Measurements from ENCODE around the gene APCDD1.

DNA sequence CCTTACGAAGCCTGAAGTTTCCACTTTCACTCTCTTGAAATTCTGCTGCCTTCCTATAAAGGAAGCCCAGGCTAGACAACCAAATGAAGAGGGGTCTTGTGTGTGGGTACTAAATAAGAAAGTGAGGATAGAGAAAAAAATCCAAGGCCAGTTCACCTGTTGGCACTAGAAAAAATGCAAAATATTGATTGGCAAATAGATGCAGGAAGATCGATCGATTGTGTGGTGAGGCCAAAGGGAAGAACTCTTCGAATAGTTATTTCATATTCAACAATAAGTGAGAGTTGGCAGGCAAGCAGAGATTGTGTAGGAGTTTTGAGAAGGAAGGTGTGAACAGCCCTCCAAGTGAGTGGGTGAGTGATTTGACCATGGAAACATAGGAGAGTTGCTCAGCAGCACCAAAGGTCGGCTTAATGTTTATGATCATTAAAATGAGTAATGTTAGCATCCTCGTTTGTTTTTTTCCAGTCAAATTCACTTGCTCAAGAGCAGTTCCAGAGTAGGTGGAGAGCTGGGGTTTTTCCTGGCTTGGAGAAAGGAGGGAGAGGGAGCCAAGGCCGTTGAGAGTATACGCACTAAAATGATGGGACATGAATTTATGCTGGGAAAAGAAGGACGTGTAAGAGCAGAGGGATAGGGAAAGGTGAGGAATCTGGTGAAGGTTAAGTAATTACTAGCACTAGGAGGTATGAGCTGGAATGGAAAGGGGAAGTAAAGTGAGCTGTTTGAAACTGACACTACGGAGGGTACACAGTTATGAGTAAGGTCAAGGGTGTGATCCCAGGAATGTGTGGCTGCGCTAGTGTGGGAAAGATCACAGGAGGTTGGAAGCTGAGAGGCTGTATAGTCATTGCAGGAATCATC, 70.3 kb downstream of the APCDD1 start:
- TF ChIP-seq JUND (IDR thresholded peaks at IDR 0.05) (no peak), YY1 (IDR thresholded peaks at IDR 0.05; ENCODE audit: low read depth) (no peak), RAD21 (IDR thresholded peaks at IDR 0.05; ENCODE audit: low read length) (no peak), TCF12 (IDR thresholded peaks at IDR 0.05) (no peak), RFX5 (IDR thresholded peaks at IDR 0.05; ENCODE audit: low read length) (no peak), EZH2phosphoT487 (IDR thresholded peaks at IDR 0.05; ENCODE audit: borderline replicate concordance, low read depth) (no peak)
- TF ChIP-seq, protein P1, sequence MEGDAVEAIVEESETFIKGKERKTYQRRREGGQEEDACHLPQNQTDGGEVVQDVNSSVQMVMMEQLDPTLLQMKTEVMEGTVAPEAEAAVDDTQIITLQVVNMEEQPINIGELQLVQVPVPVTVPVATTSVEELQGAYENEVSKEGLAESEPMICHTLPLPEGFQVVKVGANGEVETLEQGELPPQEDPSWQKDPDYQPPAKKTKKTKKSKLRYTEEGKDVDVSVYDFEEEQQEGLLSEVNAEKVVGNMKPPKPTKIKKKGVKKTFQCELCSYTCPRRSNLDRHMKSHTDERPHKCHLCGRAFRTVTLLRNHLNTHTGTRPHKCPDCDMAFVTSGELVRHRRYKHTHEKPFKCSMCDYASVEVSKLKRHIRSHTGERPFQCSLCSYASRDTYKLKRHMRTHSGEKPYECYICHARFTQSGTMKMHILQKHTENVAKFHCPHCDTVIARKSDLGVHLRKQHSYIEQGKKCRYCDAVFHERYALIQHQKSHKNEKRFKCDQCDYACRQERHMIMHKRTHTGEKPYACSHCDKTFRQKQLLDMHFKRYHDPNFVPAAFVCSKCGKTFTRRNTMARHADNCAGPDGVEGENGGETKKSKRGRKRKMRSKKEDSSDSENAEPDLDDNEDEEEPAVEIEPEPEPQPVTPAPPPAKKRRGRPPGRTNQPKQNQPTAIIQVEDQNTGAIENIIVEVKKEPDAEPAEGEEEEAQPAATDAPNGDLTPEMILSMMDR (IDR thresholded peaks at IDR 0.05), result no peak
- TF ChIP-seq, protein P2, sequence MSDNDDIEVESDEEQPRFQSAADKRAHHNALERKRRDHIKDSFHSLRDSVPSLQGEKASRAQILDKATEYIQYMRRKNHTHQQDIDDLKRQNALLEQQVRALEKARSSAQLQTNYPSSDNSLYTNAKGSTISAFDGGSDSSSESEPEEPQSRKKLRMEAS (IDR thresholded peaks at IDR 0.05; ENCODE audit: low read depth), result no peak
